K562 (cell line): Measurements from ENCODE around the gene TNFSF11.

Experiments
- CTCF ChIP-seq, 3 experiments: IDR thresholded peaks in 2 of 3; conservative IDR thresholded peaks in 1 of 3; 2 replicates each; pipeline ENCODE4 v1.5.1; 2011 to 2012; ENCODE audit warnings: low read length in 3 of 3, mild to moderate bottlenecking in 3 of 3, control low read depth in 2 of 3, improper control_type of control experiment in 1 of 3, inconsistent platforms in 1 of 3, low read depth in 1 of 3, mixed read lengths in 1 of 3, moderate library complexity in 1 of 3; ENCODE audit not compliant: insufficient read depth in 2 of 3
- RAD51 ChIP-seq: fragments of 450-650 bp; IDR thresholded peaks from 2 replicates; pipeline ENCODE4 v1.7.1; 2016; ENCODE audit warnings: low read depth, mild to moderate bottlenecking, borderline replicate concordance
- SUPT5H ChIP-seq: fragments of 450-650 bp; IDR thresholded peaks from 2 replicates; pipeline ENCODE4 v1.6.1; 2016
- ZNF184 ChIP-seq: sonication (generic); formaldehyde crosslinking; IDR thresholded peaks from 2 replicates; pipeline ENCODE4 v1.5.0; 2020; ENCODE audit warnings: missing genetic modification reagents
- ZNF277 ChIP-seq: fragments of 250-450 bp; sonication (Bioruptor Pico); IDR thresholded peaks from 2 replicates; pipeline ENCODE4 v1.8.0; 2022; ENCODE audit warnings: inconsistent platforms, mild to moderate bottlenecking, moderate library complexity, borderline replicate concordance

GRCh38 chr13:42656958-42657357, 83.0 kb downstream of the TNFSF11 start:
- TF ChIP-seq SUPT5H (no peak), ZNF277 (CRISPR knock-in tag) (no peak), ZNF184 (CRISPR knock-in tag) (no peak), CTCF (IDR thresholded peaks at IDR 0.05 in 2 of 3, conservative IDR thresholded peaks at IDR 0.05 in 1 of 3; ENCODE audit: insufficient read depth in 2 of 3, low read depth in 1 of 3, low read length in 3 of 3) (no peak), RAD51 (no peak)
